Panc1 (cell line): ENCODE results near the gene GPC3. TPM values are rescaled to one million over a fixed set of nuclear protein-coding genes. Genes with fewer than 3 reads are reported as not detected.

Experiments
- ATAC-seq: fragments of 200-7000 bp; cut with Tn5 transposase; 2 replicates; pipeline ENCODE4 v1.9.1; 2020; ENCODE audit warnings: mild to moderate bottlenecking, moderate library complexity
- BruUV-seq: library from RNA; stranded (reverse); fragments of 400-500 nt; replicated peaks from 2 replicates; lab custom pipeline; 2021; lab: Mats Ljungman, UMichigan
- CTCF ChIA-PET: fragments of 300-600 bp; sonication (Branson Sonifier 250); formaldehyde crosslinking; loops from one replicate; lab custom pipeline; 2022; ENCODE audit warnings: antibody characterized with exemption; lab: Charles Lee
- POLR2A ChIA-PET: fragments of 300-600 bp; sonication (Branson Sonifier 250); formaldehyde crosslinking; loops from one replicate; lab custom pipeline; 2022; ENCODE audit warnings: antibody characterized with exemption; lab: Charles Lee
- DNase-seq: peaks from one replicate; pipeline ENCODE4 v3.0.0-alpha.2; 2010; ENCODE audit warnings: low read depth, low spot score
- H3K27ac ChIP-seq: 2 replicates; pipeline ENCODE4 v1.5.1; 2011; ENCODE audit warnings: mild to moderate bottlenecking, low read length, inconsistent platforms
- H3K27me3 ChIP-seq: fragments of 200-500 bp; sonication (Bioruptor generic); 2 replicates; pipeline ENCODE4 v1.6.0; 2014; ENCODE audit warnings: low read length, inconsistent platforms; ENCODE audit not compliant: control insufficient read depth, insufficient read depth
- H3K36me3 ChIP-seq: fragments of 200-500 bp; sonication (Bioruptor generic); 2 replicates; pipeline ENCODE4 v1.5.1; 2014; ENCODE audit warnings: inconsistent platforms, mild to moderate bottlenecking, low read length, moderate library complexity; ENCODE audit not compliant: control insufficient read depth, insufficient read depth
- H3K4me1 ChIP-seq: 2 replicates; pipeline ENCODE4 v1.5.1; 2011; ENCODE audit warnings: inconsistent platforms, mild to moderate bottlenecking, low read length, moderate library complexity; ENCODE audit not compliant: control insufficient read depth, insufficient read depth
- H3K4me3 ChIP-seq, 2 experiments: 2 replicates each; pipeline ENCODE4 v1.5.1; 2011 to 2012; ENCODE audit warnings: low read depth in 2 of 2, low read length in 2 of 2, mild to moderate bottlenecking in 2 of 2, inconsistent platforms in 1 of 2, moderate library complexity in 1 of 2
- H3K9me3 ChIP-seq: fragments of 200-500 bp; sonication (Bioruptor generic); 2 replicates; pipeline ENCODE4 v1.5.1; 2014; ENCODE audit warnings: low read depth, mild to moderate bottlenecking, inconsistent platforms, low read length, moderate library complexity; ENCODE audit not compliant: control insufficient read depth, insufficient read depth
- POLR2AphosphoS5 ChIP-seq: IDR thresholded peaks from 2 replicates; pipeline ENCODE4 v1.6.1; 2012; ENCODE audit warnings: mild to moderate bottlenecking, low read depth, low read length, moderate library complexity
- SIN3A ChIP-seq: IDR thresholded peaks from 2 replicates; pipeline ENCODE4 v1.6.1; 2012; ENCODE audit warnings: low read depth, mild to moderate bottlenecking, low read length, moderate library complexity, borderline replicate concordance; ENCODE audit not compliant: insufficient read depth
- TCF7L2 ChIP-seq: IDR thresholded peaks from 2 replicates; pipeline ENCODE4 v1.6.1; 2011; ENCODE audit warnings: mild to moderate bottlenecking, low read depth, low read length, inconsistent platforms
- in situ Hi-C: cut with HindIII; loops from 2 replicates; pipeline ENCODE4 v1.10.0; 2016; ENCODE audit warnings: low sequenced_read_pairs, low pct_unique_long_range_greater_than_20kb
- intact Hi-C: fragments of 100-400 bp; cut with micrococcal nuclease; formaldehyde crosslinking; loops from one replicate; pipeline ENCODE4 v1.10.0; 2022; ENCODE audit not compliant: unreplicated experiment
- total RNA-seq: library from RNA; stranded (reverse); gene quantifications from one replicate; pipeline ENCODE4 v1.2.1, GENCODE V29; 2021; ENCODE audit not compliant: unreplicated experiment
- TF ChIP-seq, protein P1 (sequence below): fragments of 450-650 bp; IDR thresholded peaks from 2 replicates; pipeline ENCODE4 v1.5.1; 2017; ENCODE audit warnings: mild to moderate bottlenecking
- TF ChIP-seq, protein P2 (sequence below), 2 experiments: IDR thresholded peaks; 2 replicates each; pipeline ENCODE4 v1.6.1; 2011 to 2012; ENCODE audit warnings: low read depth in 2 of 2, control low read depth in 1 of 2, low read length in 1 of 2, mild to moderate bottlenecking in 1 of 2, moderate library complexity in 1 of 2; ENCODE audit not compliant: insufficient read depth in 1 of 2

The GPC3 gene
- total RNA-seq, 1 experiment from 2014 or later = 0.95 TPM

DNA sequence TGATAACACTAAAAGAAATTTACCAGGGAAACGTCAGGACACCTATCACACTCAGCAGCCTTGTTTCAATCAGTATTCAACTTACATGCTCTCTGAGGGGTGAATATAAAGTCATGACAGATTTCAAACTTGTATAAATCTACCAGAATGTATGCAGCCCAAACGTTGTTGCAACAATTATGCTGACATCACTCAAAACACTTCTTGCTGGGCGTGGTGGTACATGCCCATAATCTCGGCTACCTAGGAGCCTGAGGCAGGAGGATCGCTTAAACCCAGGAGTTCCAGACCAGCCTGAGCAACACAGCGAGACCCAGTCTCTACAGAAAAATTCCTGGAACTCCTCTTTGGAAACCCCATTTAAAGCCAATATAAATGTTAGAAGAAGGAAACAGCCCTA is 303.5 kb downstream of the GPC3 start:
- no peak for DNase-seq
- intact Hi-C loops = no loop called here
- ChIA-PET POLR2A (no interaction called here), CTCF (no interaction called here)
- no peak for TF ChIP-seq SIN3A
- TF ChIP-seq TCF7L2 = no peak
- TF ChIP-seq POLR2AphosphoS5 = no peak
- TF ChIP-seq, protein P1, sequence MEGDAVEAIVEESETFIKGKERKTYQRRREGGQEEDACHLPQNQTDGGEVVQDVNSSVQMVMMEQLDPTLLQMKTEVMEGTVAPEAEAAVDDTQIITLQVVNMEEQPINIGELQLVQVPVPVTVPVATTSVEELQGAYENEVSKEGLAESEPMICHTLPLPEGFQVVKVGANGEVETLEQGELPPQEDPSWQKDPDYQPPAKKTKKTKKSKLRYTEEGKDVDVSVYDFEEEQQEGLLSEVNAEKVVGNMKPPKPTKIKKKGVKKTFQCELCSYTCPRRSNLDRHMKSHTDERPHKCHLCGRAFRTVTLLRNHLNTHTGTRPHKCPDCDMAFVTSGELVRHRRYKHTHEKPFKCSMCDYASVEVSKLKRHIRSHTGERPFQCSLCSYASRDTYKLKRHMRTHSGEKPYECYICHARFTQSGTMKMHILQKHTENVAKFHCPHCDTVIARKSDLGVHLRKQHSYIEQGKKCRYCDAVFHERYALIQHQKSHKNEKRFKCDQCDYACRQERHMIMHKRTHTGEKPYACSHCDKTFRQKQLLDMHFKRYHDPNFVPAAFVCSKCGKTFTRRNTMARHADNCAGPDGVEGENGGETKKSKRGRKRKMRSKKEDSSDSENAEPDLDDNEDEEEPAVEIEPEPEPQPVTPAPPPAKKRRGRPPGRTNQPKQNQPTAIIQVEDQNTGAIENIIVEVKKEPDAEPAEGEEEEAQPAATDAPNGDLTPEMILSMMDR = no peak
- TF ChIP-seq, protein P2, sequence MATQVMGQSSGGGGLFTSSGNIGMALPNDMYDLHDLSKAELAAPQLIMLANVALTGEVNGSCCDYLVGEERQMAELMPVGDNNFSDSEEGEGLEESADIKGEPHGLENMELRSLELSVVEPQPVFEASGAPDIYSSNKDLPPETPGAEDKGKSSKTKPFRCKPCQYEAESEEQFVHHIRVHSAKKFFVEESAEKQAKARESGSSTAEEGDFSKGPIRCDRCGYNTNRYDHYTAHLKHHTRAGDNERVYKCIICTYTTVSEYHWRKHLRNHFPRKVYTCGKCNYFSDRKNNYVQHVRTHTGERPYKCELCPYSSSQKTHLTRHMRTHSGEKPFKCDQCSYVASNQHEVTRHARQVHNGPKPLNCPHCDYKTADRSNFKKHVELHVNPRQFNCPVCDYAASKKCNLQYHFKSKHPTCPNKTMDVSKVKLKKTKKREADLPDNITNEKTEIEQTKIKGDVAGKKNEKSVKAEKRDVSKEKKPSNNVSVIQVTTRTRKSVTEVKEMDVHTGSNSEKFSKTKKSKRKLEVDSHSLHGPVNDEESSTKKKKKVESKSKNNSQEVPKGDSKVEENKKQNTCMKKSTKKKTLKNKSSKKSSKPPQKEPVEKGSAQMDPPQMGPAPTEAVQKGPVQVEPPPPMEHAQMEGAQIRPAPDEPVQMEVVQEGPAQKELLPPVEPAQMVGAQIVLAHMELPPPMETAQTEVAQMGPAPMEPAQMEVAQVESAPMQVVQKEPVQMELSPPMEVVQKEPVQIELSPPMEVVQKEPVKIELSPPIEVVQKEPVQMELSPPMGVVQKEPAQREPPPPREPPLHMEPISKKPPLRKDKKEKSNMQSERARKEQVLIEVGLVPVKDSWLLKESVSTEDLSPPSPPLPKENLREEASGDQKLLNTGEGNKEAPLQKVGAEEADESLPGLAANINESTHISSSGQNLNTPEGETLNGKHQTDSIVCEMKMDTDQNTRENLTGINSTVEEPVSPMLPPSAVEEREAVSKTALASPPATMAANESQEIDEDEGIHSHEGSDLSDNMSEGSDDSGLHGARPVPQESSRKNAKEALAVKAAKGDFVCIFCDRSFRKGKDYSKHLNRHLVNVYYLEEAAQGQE (IDR thresholded peaks at IDR 0.05; ENCODE audit: insufficient read depth in 1 of 2, low read depth in 2 of 2, low read length in 1 of 2) = no peak
- no peaks in the 10 kb centered on the region for H3K9me3 ChIP-seq
- H3K36me3 ChIP-seq = no peaks in the 10 kb centered on the region
- no peaks in the 10 kb centered on the region; the same call in 1 of the 2 replicates for H3K4me1 ChIP-seq
- no peaks in the 10 kb centered on the region for H3K27me3 ChIP-seq
- H3K27ac ChIP-seq = no peak overlapping the region
- in situ Hi-C loops = no loop called here
- no peak overlapping the region for H3K4me3 ChIP-seq
- no peak for ATAC-seq
- BruUV-seq = no TSS peak

DNA sequence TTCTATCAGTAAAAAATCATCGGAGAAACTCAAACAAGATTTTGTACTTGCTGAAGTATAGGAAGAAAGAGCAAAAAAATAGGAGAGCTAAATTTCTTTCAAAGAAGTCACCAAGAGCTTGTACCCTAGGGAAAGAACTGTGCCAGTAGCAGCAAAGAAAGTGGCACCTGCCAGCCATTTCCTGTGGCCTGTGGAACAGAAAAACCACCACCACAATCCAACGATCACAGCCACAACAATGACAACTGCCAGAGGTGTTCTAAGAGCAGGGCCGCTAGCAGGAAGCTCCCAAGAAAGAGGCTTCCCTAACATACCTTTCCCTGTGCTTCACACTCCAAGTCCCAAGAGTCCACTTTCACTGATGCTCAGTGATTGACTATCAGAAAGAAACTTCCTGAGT is 304.0 kb downstream of the GPC3 start:
- Histone ChIP-seq H3K27me3 (no peaks in the 10 kb centered on the region), H3K4me1 (no peaks in the 10 kb centered on the region; the same call in 1 of the 2 replicates), H3K9me3 (no peaks in the 10 kb centered on the region), H3K27ac (no peak overlapping the region), H3K4me3 (no peak overlapping the region), H3K36me3 (no peaks in the 10 kb centered on the region)
- ATAC-seq (no peak), DNase-seq (no peak)
- BruUV-seq = no TSS peak
- no peak for TF ChIP-seq SIN3A
- no peak for TF ChIP-seq POLR2AphosphoS5
- TF ChIP-seq, protein P1 = no peak
- TF ChIP-seq TCF7L2 = no peak
- TF ChIP-seq, protein P2 (IDR thresholded peaks at IDR 0.05; ENCODE audit: insufficient read depth in 1 of 2, low read depth in 2 of 2, low read length in 1 of 2) = no peak
- POLR2A ChIA-PET = no interaction called here
- CTCF ChIA-PET = no interaction called here
- in situ Hi-C loops = no loop called here
- intact Hi-C loops = no loop called here
